Stimulated activated CD4-positive, alpha-beta T cell treated with anti-CD3 and anti-CD28 coated beads, TNF-alpha, amount 100 ng/mL, for 48 hours (primary cell): ENCODE results near the gene EFNB2.

Experiments
- DNase-seq, 3 donors: peaks; one replicate each; pipeline ENCODE4 v3.0.0-alpha.2; 2020; ENCODE audit warnings: low read depth in 3 of 3

Gene EFNB2, protein sequence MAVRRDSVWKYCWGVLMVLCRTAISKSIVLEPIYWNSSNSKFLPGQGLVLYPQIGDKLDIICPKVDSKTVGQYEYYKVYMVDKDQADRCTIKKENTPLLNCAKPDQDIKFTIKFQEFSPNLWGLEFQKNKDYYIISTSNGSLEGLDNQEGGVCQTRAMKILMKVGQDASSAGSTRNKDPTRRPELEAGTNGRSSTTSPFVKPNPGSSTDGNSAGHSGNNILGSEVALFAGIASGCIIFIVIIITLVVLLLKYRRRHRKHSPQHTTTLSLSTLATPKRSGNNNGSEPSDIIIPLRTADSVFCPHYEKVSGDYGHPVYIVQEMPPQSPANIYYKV

DNA sequence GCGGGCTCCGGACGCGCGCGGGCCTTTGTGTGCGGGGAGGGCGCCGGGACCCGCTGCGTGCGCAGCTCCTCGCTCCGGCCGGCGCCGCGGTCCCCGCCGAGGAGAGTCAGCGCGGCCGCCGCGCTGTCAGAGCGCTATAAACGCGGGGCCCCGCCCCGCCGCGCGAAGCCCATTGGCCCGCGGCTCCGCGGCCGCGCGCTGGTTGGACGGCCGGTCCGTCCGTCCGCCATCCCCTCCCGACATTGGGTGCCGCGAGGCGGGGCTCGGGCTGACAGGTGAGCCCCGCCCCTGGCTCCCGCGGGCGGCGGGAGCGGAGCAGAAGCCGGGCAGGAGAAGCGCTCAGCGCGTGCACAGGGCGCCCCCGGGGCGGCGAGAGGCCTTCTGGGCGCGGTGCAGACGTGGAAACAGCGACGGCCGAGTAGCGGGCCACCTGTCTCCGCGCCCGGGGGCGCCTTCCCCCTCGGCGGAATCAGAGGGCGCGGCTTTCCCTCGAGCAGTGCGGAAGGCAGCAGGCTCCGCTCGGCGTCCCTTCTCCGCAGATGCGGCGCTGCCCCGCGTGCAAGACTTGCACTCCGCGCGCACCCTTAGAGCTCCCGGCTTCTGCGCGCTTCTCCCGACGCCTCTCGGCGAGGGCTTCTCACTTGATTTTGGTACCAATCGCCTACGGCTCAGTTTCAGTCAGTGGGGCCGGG lies at the start of gene EFNB2:
Gene EFNB2 (minus strand): TSS at position 111 of the 692 bp plus-strand sequence. CDS start 698 bp downstream, outside the sequence.
- DNase-seq: peak; percentile 71 to 84 (median 76)

DNA sequence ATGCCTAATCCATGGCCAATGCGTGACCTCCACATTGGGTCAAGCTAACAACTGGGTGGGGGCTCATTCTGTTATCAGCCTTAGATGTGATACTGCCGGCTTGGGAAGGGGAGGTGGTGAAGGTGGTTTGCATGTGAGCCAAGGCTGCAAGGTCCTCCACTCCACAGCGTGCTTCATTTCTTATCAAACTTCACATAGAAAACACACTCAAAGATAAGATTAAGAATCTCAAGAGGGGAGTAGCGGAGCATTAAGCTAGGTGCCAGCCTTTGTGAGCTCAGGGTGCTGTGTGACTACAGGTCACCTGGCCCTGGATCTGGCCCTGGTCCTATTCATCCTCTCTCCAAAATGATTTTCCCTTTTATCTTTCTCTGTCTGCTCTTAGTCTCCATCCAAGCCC lies 45.8 kb upstream of the EFNB2 start:
- no peak for DNase-seq

DNA sequence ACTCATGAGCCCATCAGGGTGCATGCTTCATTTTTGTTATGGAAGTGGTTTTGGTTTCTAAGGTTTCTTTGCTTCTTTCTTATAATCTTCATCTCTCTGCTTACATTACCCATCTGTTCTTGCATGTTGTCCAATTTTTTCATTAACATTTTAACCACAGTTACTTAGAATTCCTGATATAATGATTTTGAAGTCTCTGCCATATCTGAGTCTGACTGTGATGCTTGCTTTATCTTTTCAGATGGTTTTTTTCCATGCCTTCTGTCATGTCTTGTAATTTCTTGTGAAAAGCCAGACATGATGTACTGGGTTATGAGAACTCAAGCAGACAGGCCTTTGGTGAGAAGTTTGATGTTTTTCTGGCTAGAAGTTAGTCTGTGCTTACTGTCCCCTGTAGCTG lies 40.4 kb upstream of the EFNB2 start:
- no peak for DNase-seq

DNA sequence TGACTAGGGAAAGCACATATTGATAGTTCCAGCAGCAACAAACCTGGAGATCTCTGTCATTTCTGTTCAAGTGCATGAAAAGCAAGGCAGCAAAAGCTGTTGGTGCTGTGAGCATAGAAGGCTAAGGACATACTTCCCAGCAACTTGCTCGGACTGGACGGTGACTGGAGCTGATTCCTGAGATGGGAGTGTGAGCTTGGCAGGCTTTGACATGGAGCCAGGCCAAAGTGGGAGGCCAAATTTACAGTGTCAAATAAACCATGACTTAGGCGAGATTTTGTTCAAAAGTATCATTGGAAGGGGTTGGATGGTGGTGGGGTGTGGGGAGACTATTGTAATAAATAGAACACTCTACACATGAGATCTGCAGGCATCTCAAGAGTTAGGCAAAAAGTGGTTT lies 38.4 kb upstream of the EFNB2 start:
- DNase-seq: no peak

DNA sequence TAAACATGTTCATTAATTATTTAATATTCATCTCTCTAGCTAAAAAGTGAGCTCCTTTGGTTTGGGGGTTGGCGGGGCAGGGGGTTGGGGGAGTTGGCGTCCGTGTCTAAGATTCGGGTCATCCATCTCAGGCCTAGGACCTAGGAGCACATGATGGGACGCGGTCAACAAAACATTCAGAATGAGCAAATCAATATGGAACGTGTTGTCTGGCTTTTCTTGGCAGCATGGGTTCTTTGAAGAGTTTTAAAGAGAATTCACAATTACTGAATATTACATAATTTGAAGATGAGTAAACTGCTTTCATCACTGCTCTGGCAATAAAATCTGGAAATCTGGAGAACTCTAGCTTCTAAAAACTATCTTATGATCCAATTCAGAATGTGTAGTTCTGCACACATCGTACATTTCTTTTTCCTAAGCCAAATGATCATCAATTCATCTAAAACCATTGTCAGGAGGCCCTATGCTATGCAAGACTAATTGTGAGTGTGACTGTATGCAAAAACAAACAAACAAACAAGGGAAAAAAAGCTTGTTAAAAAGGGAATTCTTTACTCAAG lies 37.9 kb upstream of the EFNB2 start:
- DNase-seq: no peak

DNA sequence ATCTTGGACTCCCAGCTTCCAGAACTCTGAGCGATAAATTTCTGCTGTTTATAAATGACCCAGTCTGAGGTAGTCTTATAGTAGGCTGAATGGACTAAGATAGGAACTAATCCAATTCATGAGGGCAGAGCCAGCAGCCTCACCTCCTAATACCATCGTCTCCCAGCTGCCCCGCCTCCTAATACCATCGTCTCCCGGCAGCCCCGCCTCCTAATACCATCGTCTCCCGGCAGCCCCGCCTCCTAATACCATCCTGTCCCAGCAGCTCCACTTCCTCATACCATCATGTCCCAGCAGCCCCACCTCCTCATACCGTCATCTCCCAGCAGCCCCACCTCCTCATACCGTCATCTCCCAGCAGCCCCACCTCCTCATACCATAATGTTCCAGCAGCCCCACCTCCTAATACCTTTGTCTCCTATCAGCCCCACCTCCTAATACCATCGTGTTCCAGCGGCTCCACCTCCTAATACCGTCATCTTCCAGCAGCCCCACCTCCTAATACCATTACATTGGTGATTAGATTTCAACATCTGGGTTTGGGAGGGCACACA lies 34.9 kb upstream of the EFNB2 start:
- peak; percentile 8 to 56 (median 37) for DNase-seq

DNA sequence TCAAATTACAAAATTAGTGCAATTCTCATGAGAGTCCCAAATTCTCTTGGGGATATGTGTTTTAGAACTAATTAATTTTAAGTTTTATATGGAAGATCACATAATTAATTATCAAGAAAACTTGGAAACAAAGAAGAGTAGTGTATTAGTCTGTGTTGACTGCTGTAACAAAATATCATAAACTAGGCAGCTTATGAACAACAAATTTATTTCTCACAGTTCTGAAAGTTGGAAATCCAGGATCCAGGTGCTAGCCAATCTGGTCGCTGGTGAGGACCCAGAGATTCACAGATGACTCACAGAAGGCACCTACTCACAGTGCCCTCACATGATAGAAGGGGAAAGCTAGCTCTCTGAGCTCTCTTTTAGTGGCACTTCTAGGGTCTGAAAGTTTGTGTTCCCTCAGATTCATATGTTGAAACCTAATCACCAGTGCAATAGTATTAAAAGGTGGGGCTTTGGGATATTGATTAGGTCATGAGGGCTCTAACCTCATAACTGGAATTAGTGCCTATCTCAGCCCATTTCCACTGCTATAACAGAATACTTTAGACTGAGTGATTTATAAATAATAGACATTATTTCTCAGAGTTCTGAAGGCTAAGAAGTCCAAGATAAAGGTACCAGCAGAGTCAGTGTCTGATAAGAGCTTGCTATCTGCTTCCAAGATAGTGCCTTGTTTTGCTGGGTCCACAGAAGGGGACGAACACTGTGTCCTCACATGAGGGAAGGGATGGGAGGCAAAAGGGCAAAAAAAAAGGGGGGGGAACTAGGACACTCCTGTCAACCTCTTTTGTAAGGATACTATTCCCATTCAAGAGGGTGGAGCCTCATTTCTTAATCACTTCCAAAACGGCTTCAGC lies 34.0 kb upstream of the EFNB2 start:
- DNase-seq: no peak

DNA sequence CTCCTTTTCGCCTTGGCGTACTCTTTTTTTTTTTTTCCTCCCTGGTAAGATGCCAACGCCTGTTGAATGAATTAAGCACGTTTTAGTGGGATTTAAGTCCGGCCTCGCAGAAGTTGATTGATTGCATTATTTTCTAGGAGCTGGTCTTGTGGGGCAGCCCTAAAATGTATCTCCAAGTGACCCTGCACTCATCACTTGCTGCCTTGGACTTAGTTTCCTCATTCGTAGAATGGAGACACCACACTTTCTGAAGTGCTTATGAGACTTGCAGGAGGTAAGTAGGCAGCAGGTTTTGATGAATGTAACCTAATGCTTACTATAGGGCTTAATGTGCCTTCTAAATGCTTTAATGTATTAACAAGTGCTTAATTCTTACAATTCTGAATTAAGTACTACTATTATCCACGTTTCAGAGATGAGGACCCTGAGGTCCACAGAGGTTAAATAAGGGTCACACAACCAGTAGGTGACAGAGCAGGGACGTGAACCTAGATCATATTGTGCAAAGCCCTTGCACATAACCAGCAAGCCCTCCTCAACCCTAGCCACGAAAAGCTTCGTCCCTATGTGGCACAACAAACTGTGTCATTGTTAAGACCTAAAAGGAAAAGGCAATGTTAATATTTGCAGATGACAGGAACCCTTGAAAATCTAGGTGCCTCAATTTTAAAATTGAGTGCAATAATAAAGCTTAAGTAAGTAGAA lies 33.0 kb upstream of the EFNB2 start:
- no peak for DNase-seq

DNA sequence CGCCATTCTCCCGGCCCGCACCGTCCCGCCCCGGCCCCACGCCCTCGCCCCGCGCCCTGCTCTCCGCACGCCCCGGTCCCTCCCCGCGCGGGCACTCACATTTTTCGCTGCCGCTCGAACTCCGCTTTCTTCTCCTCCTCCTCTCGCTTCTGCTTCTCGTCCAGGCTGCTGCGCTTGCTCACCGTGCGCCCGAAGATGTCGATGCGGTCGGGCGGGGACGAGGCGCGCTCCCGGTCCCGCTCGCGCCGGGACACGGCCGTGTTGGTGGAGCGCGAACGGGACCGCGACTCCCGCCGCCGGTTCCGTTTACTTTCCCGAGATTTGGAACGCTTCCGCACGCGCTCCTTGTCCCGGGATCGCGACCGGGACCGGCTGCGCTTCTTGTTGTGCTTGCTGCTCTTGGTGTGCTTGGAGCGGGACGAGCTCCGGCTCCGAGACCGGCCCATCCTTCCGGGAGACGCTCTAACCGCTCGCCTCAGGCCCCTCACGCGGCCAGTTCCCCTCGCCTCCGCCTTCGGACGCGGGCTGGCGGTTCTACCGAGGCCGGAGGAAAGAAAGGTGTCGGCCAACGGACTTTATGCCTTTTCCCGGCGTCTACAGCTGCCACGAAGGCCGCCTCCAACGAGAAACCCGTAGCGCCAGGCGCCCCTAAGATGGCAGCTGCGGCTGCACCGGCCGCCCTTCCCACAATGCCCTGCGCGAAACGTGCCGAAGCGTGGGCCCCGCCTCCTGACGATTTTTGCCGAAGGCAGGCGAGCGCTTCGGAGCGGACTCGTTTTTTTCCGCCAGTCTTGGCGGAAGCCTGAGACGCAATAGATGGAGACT lies 32.2 kb upstream of the EFNB2 start, which contains the start of gene ARGLU1:
Gene ARGLU1 (minus strand): TSS at position 664 of the 825 bp plus-strand sequence. CDS start 218 bp downstream, at position 446.
- DNase-seq: peak; percentile 88 to 93 (median 89)

DNA sequence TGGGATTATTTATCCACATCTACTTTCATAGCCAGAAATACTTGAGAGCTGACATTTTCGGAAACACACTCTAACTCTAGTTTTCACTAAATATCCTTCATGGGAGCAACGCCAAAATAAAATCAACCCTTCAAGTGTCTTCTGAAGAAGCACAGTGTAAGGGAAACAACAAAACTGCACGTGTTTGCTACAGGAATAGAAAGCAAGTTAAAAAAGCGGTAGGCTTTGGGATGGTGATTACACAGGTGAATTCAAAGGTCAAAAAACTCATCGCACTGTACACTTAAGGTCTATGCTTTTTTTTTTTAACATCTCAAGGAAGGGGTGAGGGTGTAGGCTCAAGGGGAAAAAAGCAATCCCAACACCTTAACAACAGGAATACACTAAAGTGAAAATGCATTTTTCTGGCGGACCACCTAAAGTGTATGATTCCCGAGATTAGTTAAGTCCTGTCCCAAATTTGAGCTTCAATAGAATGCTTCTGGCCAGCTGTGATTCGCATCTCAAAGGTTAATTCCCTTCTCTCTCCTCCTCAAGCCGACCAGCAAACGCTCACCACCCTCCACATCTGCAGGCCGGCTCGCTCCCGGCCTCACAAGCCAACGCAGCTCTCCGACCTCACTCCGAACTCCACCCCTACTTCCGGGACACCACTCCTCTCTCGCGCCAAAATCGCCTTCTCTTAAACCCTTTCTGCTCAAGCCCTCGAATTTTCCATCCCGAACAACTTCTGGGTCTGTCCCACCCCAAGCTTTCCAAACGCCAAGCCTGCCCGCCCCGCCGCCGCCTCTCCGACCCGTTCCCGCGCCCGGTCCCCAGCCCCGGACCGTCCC lies 31.4 kb upstream of the EFNB2 start:
- DNase-seq: peak; percentile 6 to 33 (median 11)

DNA sequence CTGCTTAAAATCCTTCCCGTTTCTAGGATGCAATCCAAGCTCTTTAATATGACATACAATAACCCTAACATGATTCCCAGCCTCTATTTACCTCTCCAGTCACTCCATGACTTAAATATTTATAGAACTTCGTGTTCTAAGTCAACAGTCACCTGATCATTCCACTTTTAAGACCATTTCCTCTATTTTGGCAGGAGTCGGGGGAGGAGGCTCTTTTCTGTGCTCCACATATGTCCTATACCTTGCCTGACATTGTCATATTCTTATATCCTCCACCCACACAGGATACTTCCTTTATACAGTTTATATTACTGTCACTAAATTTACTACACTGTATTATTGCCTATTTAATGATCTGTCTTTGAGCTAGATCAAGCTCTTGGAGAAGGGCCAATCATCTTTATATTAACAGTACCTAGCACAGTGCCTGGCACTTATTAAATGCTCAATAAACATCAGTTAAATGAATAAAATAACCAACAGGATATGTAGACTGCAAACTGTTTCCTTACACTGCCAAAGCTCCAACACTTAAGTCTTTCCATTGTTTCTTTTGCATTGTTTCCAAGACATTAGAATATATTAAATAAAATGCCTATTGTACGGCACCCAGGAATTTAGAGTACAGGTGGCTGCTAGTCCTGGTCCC lies 29.8 kb upstream of the EFNB2 start:
- DNase-seq: no peak

DNA sequence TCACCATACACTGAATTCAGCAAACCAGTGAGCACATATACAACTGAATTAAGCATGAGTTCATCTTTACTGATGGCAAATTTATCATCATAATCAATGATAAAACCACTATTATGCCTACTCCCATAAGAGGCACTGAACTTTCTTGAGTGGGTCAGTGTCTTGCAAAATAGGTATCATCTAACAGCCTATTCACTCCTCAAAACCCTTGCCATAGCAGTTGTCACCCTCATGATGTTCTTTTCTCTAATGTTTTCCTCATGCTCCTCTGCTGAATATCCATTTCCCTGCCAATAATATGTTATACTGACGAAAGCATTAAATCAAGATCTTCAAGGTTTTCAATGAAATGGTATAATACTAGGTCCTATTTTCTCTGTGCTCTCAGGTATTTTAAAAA lies 26.8 kb upstream of the EFNB2 start:
- DNase-seq: no peak

DNA sequence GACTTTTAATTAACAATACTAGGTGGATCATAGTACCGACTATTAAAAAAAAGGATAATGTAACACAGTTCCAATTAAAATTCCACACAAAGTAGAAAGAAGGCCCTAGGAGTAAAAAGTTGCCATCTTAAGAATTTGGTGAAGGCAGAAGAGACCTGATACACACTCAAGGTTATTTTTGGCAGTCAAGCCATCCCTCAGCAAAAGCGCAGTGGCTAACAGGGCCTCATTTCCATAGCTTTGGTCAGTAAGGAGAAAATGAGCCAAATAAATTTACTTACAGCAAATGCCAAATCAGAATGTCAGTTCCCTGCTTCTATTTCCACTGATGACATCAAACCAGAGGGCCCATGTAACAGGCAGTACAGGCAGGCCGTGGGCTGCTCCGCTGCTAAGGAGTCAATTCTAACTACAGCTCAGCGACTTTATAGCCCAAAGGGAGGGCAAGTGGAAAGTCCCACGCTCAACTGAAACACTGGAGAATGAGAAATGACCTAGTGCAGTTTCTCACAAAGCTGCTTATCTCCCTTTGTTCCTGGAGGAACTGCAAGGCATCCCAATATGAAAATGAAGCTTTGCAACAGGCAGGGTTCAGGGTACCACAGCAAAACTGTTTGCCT lies 26.2 kb upstream of the EFNB2 start:
- peak; percentile 35 to 52 (median 35) for DNase-seq

DNA sequence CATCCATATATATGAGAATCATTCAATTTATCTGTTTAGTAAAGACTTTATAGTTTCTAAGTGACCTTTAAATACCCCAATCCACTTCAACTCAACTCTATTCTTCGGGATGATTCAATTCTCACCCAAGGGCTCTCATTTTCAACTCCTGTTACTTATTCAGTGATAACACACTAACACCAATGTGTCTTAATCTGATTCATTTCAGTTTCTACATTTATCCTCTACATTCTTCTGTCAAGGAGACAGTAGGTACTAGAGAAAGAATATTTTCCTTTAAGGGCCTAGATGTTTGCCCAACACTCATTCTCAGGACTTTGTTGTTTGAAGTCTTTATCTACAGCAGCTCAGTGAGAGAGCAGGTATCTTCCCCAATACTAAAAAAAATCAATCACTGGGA lies 25.4 kb upstream of the EFNB2 start:
- no peak for DNase-seq

DNA sequence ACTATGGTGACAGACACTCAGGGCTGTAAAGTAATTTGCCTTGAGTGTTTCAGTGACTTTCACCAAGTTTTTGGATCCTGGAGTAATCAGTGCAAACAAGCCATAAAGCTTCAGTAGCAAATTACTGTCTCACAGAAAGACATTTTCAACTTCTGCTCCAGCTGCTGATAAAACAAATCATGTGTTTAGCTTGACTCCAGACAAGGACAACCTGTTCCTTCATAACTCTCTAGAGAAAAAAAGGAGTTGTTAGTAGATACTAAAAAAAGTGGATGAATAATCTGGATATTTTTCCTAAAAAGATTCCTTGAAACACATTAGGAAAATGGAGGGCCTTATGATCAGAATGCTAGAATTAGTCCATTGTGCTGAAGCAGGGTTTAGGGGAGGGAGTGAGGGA lies 23.1 kb upstream of the EFNB2 start:
- DNase-seq: no peak

DNA sequence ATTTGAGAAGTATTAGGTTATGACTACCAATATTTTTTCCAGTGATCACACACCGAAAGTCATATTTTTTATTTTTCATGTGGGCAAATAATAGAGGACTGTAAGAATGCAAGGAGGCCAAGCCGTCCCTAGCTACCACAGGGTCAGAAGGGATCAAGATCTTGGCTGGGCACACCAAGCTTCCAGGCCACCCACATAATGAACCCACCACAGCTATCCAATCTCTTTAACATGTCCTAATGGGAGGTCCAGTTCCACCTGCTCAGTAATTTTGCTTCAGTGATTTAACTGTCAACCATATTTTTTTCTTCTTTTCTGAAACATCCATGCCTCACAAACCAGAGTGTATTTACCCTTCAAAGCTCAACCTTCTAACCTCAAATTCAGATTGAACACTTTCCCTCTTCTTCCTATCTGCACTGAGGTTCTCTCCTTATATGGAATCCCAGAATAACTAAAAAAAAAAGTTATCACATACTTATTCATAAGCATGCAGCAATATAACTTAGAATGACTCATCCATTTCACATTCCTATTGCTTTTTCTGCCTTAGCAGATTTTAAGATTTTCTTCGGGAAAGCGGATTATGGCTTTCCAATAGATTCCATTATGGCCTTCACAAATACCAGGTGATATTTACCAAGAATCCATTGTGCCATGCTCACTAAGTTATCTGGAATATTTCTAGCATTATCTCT lies 20.3 kb upstream of the EFNB2 start:
- no peak for DNase-seq

DNA sequence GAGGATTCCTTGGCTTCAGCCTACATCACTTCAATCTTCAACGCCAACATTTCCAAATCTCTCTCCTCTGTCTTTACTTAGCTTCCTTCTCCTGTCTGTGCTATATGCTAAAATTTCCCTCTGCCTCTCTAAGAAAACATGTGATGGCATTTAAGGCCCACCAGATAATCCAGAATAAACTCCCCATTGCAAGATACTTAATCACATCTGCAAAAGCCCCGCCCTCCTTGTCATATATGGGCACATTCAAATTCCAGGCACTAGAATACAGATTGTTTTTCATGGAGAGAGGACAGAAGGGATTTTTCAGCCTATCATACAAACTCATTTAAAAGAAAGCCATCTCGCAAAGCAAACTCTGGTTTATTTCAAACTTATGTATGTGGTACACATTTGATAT lies 16.3 kb upstream of the EFNB2 start:
- no peak for DNase-seq

DNA sequence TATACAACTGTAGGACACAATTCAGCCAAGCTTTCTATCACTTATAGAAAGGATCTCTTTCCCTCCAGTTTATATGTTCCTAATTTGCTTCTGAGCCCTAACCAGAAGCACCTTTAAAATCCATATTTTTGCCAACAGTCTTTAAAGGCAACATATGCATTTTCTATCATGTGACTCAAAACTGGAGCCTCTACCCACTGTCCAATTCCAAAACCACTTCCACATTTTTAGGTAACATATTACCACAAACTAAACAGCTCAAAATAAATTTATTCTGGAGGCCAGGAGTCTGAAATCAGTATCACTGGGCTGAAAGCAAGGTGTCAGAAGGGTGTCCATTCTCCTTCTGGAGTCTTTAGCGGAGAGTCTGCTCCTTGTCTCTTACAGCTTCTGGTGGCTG lies 15.9 kb upstream of the EFNB2 start:
- DNase-seq: no peak
